ENCODE results near the gene TSC22D3.

GRCh38 chrX:107723511-107723910 lies 52.1 kb downstream of the TSC22D3 start:
- no peak for TF ChIP-seq CTCF (conservative IDR thresholded peaks at IDR 0.05 in 1 of 2, IDR thresholded peaks at IDR 0.05 in 1 of 2; ENCODE audit: low read depth in 1 of 2, low read length in 2 of 2)
- TF ChIP-seq EZH2 (IDR thresholded peaks at IDR 0.05; ENCODE audit: low read length, missing control alignments), result no peak
